NCI-H2107 treated with DMSO at 0.1 percent for 48 hours (cell line): ENCODE data around the gene PFDN5.

Source experiments
- DNase-seq: peaks from one replicate; lab custom pipeline; 2025; ENCODE audit not compliant: unreplicated experiment; lab: John Stamatoyannopoulos, UW

PFDN5 gene

GRCh38 chr12:53295070-53295890 is at the start of gene PFDN5:
TSS of gene PFDN5 (plus strand) at chr12:53295542. CDS start at chr12:53295568, 26 bp downstream.
- DNase-seq: peak; percentile 76

- peak; percentile 55 for DNase-seq
These were observed 43.6 kb upstream of the PFDN5 start for GRCh38 chr12:53251477-53252348.

- no peak for DNase-seq
These were observed 42.9 kb upstream of the PFDN5 start for GRCh38 chr12:53252349-53252916.

- DNase-seq: no peak
These were observed 42.0 kb upstream of the PFDN5 start for GRCh38 chr12:53253298-53253697.

- no peak for DNase-seq
These were observed 40.4 kb upstream of the PFDN5 start for GRCh38 chr12:53254816-53255545.

GRCh38 chr12:53255996-53256395 is 39.3 kb upstream of the PFDN5 start:
- DNase-seq: no peak

GRCh38 chr12:53258541-53259539 is 36.5 kb upstream of the PFDN5 start:
- no peak for DNase-seq

- DNase-seq: no peak
These were observed 35.5 kb upstream of the PFDN5 start for GRCh38 chr12:53259891-53260290.

GRCh38 chr12:53265783-53266182 is 29.6 kb upstream of the PFDN5 start:
- no peak for DNase-seq

- no peak for DNase-seq
These were observed 27.9 kb upstream of the PFDN5 start for GRCh38 chr12:53267306-53267998.

GRCh38 chr12:53267999-53268629 is 27.2 kb upstream of the PFDN5 start, which contains the start of gene ESPL1:
TSS of gene ESPL1 (plus strand) at chr12:53268299. CDS start at chr12:53268767, 468 bp downstream.
- DNase-seq: peak; percentile 48

GRCh38 chr12:53268630-53269562 is 26.4 kb upstream of the PFDN5 start:
- DNase-seq: no peak

GRCh38 chr12:53274445-53274844 is 20.9 kb upstream of the PFDN5 start:
- no peak for DNase-seq

- no peak for DNase-seq
These were observed 18.8 kb upstream of the PFDN5 start for GRCh38 chr12:53276511-53276910.

- DNase-seq: no peak
These were observed 17.4 kb upstream of the PFDN5 start for GRCh38 chr12:53277981-53278380.

GRCh38 chr12:53279283-53279869 is 16.0 kb upstream of the PFDN5 start:
- DNase-seq: no peak

GRCh38 chr12:53279888-53280498 is 15.3 kb upstream of the PFDN5 start:
- DNase-seq: no peak
